Nephron (organoid): ENCODE results near the gene BTG2.
"Not testable (repeated sequence)": the region's sequence is repeated elsewhere in the genome, so short reads cannot be mapped to it uniquely, and the experiment has no call there.

ENCODE experiments used
- H3K27ac Mint-ChIP-seq, 3 experiments: 2 replicates each; pipeline ENCODE4 v1.8.0; 2020; ENCODE audit warnings: mixed read lengths in 3 of 3, mild to moderate bottlenecking in 2 of 3, moderate library complexity in 1 of 3
- H3K27me3 Mint-ChIP-seq: 2 replicates; pipeline ENCODE4 v1.8.0; 2021; ENCODE audit warnings: low read depth, mild to moderate bottlenecking, moderate library complexity, mixed read lengths
- H3K36me3 Mint-ChIP-seq: 2 replicates; pipeline ENCODE4 v1.8.0; 2020; ENCODE audit warnings: low read depth, mixed read lengths
- H3K4me1 Mint-ChIP-seq: 2 replicates; pipeline ENCODE4 v1.8.0; 2020; ENCODE audit warnings: mixed read lengths
- H3K4me3 Mint-ChIP-seq, 3 experiments: 2 replicates each; pipeline ENCODE4 v1.8.0; 2020; ENCODE audit warnings: mild to moderate bottlenecking in 3 of 3, mixed read lengths in 3 of 3, moderate library complexity in 2 of 3
- H3K9me3 Mint-ChIP-seq: 2 replicates; pipeline ENCODE4 v1.8.0; 2020; ENCODE audit warnings: mixed read lengths
- TF ChIP-seq, protein P1 (sequence below), 3 experiments: fragments of 200-600 bp; sonication (generic); IDR thresholded peaks; one replicate each; pipeline ENCODE4 v1.5.0; 2021; ENCODE audit warnings: antibody characterized with exemption in 3 of 3; ENCODE audit not compliant: unreplicated experiment in 3 of 3

Gene BTG2, protein sequence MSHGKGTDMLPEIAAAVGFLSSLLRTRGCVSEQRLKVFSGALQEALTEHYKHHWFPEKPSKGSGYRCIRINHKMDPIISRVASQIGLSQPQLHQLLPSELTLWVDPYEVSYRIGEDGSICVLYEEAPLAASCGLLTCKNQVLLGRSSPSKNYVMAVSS

DNA sequence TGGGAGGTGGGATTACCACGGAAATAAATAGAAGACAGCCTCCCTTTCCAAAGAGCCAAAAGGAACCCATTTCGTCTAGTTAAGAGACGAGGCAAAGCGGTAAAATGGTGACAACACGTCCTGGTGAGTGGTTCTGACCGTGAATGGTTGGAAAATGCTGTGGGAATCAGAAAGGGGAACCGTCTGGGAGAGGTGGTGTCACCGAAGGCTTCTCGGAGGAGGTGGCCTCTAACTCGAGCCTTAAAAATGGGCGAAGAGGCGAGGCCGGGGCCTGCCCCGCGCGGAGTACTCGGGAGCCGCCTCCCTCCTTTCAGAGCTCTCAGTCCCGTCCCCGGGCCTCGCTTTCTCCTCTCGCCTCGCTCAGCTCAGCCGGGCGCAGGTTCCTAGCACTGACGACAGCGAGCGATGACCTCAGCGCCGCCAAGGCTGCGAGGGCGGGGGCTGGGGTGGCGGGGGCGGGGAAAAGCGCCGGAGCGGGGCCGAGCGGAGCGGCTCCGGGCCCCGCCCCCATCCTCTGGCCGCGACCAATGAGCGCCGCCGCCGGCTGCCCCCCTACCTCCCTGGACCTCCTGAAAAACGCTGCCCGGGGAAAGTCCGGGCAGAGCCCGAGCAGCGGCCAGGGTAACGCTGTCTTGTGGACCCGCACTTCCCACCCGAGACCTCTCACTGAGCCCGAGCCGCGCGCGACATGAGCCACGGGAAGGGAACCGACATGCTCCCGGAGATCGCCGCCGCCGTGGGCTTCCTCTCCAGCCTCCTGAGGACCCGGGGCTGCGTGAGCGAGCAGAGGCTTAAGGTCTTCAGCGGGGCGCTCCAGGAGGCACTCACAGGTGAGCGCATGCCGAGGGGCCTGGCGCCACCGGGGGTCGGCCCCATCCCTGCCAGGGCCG, at the start of gene BTG2:
Gene BTG2 (plus strand): TSS at position 601 of the 890 bp plus-strand sequence. CDS start 88 bp downstream, at position 689.
- peaks cover 21% of the 10 kb centered on the region for H3K36me3 Mint-ChIP-seq
- peak within 1 kb of the TSS; percentile 80 to 92 (median 90) for H3K4me3 Mint-ChIP-seq
- TF ChIP-seq, protein P1, sequence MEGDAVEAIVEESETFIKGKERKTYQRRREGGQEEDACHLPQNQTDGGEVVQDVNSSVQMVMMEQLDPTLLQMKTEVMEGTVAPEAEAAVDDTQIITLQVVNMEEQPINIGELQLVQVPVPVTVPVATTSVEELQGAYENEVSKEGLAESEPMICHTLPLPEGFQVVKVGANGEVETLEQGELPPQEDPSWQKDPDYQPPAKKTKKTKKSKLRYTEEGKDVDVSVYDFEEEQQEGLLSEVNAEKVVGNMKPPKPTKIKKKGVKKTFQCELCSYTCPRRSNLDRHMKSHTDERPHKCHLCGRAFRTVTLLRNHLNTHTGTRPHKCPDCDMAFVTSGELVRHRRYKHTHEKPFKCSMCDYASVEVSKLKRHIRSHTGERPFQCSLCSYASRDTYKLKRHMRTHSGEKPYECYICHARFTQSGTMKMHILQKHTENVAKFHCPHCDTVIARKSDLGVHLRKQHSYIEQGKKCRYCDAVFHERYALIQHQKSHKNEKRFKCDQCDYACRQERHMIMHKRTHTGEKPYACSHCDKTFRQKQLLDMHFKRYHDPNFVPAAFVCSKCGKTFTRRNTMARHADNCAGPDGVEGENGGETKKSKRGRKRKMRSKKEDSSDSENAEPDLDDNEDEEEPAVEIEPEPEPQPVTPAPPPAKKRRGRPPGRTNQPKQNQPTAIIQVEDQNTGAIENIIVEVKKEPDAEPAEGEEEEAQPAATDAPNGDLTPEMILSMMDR (IDR thresholded peaks at IDR 0.05; ENCODE audit: unreplicated experiment in 3 of 3): no peak
- peak within 1 kb of the TSS; percentile 82 to 89 (median 82) for H3K27ac Mint-ChIP-seq
- H3K27me3 Mint-ChIP-seq: peaks cover 4% of the 10 kb centered on the region
- H3K9me3 Mint-ChIP-seq: no peaks in the 10 kb centered on the region
- H3K4me1 Mint-ChIP-seq: peaks cover 61% of the 10 kb centered on the region

DNA sequence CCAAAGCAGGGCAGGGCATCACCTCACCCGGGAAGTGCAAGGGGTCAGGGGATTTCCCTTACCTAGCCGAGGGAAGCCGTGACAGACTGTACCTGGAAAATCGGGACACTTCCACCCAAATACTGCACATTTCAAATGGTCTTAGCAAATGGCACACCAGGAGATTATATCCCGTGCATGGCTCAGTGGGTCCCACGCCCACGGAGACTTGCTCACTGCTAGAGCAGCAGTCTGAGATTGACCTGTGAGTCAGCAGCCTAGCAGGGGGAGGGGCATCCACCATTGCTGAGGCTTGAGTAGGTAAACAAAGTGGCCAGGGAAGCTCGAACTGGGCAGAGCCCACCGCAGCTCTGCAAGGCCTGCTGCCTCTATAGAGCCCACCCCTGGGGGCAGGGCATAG, 48.7 kb upstream of the BTG2 start:
- not testable (repeated sequence) for H3K27ac Mint-ChIP-seq, H3K4me1 Mint-ChIP-seq, H3K4me3 Mint-ChIP-seq, H3K27me3 Mint-ChIP-seq, H3K36me3 Mint-ChIP-seq
- H3K9me3 Mint-ChIP-seq: peaks cover 20% of the 10 kb centered on the region

DNA sequence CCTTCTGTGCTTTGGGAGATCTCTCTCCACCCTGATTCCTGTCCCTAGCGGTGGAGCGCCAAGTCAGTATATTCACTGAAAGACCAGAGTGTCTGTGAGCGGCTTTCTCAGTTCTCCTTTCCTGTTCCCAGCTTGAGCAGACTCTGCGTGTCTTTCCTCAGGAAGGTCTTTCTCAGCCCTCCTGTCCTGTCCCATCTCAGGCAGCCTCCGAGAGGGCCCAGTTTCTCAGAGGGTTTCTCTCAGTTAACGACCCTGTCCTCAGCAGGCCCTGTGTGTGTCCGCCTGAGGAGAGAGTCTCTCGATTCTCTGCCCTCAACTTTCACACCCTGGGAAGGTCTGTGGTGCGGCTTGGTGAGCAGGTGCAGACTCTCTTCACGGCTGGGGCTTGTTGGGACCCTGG, 41.8 kb upstream of the BTG2 start:
- TF ChIP-seq, protein P1 (IDR thresholded peaks at IDR 0.05; ENCODE audit: unreplicated experiment in 3 of 3): no peak
- H3K27ac Mint-ChIP-seq: peak overlapping the region in 1 of 3 experiments; percentile 60
- H3K9me3 Mint-ChIP-seq: peaks cover 3% of the 10 kb centered on the region
- H3K4me1 Mint-ChIP-seq: peaks cover 11% of the 10 kb centered on the region
- H3K36me3 Mint-ChIP-seq: no peaks in the 10 kb centered on the region
- H3K27me3 Mint-ChIP-seq: peaks cover 10% of the 10 kb centered on the region
- no peak overlapping the region for H3K4me3 Mint-ChIP-seq

DNA sequence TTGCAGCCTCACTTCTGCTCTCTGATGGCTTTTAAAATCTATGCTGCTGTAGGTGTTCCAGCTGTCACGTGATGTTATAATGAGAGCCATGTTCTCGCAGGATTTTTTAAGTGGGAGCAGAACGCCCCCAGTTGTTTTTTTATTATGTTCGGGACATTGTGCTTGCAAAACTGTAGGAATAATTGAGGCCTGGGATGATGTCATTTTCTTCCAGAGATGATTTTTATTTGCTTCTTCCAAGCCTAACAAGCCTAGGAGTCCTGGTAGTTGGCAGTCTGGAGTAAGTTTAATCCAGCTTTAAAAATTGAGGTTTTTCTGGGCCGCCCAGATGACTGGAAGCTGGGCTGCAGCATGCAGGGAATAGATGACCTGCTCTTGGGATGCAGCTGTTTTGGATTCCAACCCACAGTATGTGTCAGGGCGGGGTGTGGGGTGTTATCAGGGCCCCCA, 41.2 kb upstream of the BTG2 start:
- Mint-ChIP-seq H3K27me3 (peaks cover 10% of the 10 kb centered on the region), H3K4me3 (no peak overlapping the region)
- TF ChIP-seq, protein P1 (IDR thresholded peaks at IDR 0.05; ENCODE audit: unreplicated experiment in 3 of 3): no peak

DNA sequence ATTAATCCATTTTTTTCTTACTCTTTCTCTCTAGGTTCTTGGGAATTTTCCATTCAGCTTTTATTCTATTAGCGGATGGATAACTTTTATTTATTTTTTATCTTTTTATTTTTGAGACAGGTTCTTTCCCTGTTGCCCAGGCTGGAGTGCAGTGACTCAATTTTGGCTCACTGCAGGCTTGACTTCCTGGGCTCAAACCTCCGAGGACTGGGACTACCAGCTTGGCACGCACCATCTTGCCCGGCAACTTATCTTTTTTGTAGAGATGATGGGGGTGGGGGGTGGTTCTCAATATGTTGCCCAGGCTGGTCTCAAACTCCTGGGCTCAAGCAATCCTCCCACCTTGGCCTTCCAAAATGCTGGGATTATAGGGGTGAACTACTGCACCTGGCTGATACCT, 39.8 kb upstream of the BTG2 start:
- no peaks in the 10 kb centered on the region for H3K9me3 Mint-ChIP-seq
- H3K36me3 Mint-ChIP-seq: no peaks in the 10 kb centered on the region
- H3K4me1 Mint-ChIP-seq: peaks cover 11% of the 10 kb centered on the region
- TF ChIP-seq, protein P1 (IDR thresholded peaks at IDR 0.05; ENCODE audit: unreplicated experiment in 3 of 3): no peak
- peaks cover 5% of the 10 kb centered on the region for H3K27me3 Mint-ChIP-seq
- H3K4me3 Mint-ChIP-seq: no peak overlapping the region
- H3K27ac Mint-ChIP-seq: no peak overlapping the region

More for the DNA sequence above, 41.2 kb upstream of the BTG2 start:
- peaks cover 2% of the 10 kb centered on the region for H3K9me3 Mint-ChIP-seq
- H3K27ac Mint-ChIP-seq: peak overlapping the region in 1 of 3 experiments; percentile 60
- H3K36me3 Mint-ChIP-seq: no peaks in the 10 kb centered on the region
- peaks cover 11% of the 10 kb centered on the region for H3K4me1 Mint-ChIP-seq

DNA sequence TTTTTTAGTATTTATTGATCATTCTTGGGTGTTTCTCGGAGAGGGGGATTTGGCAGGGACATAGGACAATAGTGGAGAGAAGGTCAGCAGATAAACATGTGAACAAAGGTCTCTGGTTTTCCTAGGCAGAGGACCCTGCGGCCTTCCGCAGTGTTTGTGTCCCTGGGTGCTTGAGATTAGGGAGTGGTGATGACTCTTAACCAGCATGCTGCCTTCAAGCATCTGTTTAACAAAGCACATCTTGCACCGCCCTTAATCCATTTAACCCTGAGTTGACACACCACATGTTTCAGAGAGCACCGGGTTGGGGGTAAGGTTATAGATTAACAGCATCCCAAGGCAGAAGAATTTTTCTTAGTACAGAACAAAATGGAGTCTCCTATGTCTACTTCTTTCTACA, 39.2 kb upstream of the BTG2 start:
- H3K27ac Mint-ChIP-seq: peak overlapping the region in 1 of 3 experiments; percentile 66
- H3K9me3 Mint-ChIP-seq, H3K36me3 Mint-ChIP-seq, H3K4me3 Mint-ChIP-seq, H3K27me3 Mint-ChIP-seq: not testable (repeated sequence)
- peaks cover 15% of the 10 kb centered on the region for H3K4me1 Mint-ChIP-seq
